BE2C (cell line): ENCODE measurements around the gene EPO. TPM values are rescaled to one million over a fixed set of nuclear protein-coding genes. Genes with fewer than 3 reads are reported as not detected.

ENCODE experiments used
- DNase-seq: peaks from one replicate; pipeline ENCODE4 v3.0.0-alpha.2; 2020
- H3K27me3 ChIP-seq: fragments of 250-450 bp; sonication (Bioruptor Pico); 2 replicates; pipeline ENCODE4 v1.5.1; 2020; ENCODE audit warnings: mild to moderate bottlenecking
- H3K36me3 ChIP-seq: fragments of 250-450 bp; sonication (Bioruptor Pico); 2 replicates; pipeline ENCODE4 v1.5.1; 2020; ENCODE audit warnings: mild to moderate bottlenecking
- H3K4me1 ChIP-seq: fragments of 250-450 bp; sonication (Bioruptor Pico); 2 replicates; pipeline ENCODE4 v1.5.1; 2020
- H3K4me3 ChIP-seq: 2 replicates; pipeline ENCODE4 v1.5.1; 2011; ENCODE audit warnings: low read depth, low read length
- H3K9me3 ChIP-seq: fragments of 250-450 bp; sonication (Bioruptor Pico); 2 replicates; pipeline ENCODE4 v1.5.1; 2020
- polyA plus RNA-seq: library from polyadenylated mRNA; unstranded; fragments of >200 nt; gene quantifications from one replicate; pipeline ENCODE4 v1.2.1, GENCODE V29; 2012; ENCODE audit warnings: low read depth, missing spikeins; ENCODE audit not compliant: insufficient read length, insufficient read depth
- TF ChIP-seq, protein P1 (sequence below): IDR thresholded peaks from 2 replicates; pipeline ENCODE4 v1.5.1; 2012; ENCODE audit warnings: mild to moderate bottlenecking, low read depth, low read length

Gene EPO
- not detected for polyA plus RNA-seq

DNA sequence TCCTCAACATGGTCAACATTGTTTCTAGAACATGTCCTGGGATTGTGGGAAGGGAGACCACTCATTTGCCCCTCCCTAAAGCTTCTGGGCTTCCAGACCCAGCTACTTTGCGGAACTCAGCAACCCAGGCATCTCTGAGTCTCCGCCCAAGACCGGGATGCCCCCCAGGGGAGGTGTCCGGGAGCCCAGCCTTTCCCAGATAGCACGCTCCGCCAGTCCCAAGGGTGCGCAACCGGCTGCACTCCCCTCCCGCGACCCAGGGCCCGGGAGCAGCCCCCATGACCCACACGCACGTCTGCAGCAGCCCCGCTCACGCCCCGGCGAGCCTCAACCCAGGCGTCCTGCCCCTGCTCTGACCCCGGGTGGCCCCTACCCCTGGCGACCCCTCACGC lies at the start of gene EPO:
Gene EPO, plus strand, starts transcription at position 190 of the 392 bp plus-strand sequence. CDS start 513 bp downstream, outside the sequence.
- no peak for DNase-seq
- H3K9me3 ChIP-seq: no peaks in the 10 kb centered on the region
- H3K27me3 ChIP-seq: peaks cover 57% of the 10 kb centered on the region
- H3K4me3 ChIP-seq: no peak within 1 kb of the TSS
- no peaks in the 10 kb centered on the region for H3K36me3 ChIP-seq
- TF ChIP-seq, protein P1, sequence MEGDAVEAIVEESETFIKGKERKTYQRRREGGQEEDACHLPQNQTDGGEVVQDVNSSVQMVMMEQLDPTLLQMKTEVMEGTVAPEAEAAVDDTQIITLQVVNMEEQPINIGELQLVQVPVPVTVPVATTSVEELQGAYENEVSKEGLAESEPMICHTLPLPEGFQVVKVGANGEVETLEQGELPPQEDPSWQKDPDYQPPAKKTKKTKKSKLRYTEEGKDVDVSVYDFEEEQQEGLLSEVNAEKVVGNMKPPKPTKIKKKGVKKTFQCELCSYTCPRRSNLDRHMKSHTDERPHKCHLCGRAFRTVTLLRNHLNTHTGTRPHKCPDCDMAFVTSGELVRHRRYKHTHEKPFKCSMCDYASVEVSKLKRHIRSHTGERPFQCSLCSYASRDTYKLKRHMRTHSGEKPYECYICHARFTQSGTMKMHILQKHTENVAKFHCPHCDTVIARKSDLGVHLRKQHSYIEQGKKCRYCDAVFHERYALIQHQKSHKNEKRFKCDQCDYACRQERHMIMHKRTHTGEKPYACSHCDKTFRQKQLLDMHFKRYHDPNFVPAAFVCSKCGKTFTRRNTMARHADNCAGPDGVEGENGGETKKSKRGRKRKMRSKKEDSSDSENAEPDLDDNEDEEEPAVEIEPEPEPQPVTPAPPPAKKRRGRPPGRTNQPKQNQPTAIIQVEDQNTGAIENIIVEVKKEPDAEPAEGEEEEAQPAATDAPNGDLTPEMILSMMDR: no peak
- H3K4me1 ChIP-seq: no peaks in the 10 kb centered on the region

- Histone ChIP-seq H3K27me3 (no peaks in the 10 kb centered on the region), H3K4me3 (no peak overlapping the region), H3K36me3 (peaks cover 2% of the 10 kb centered on the region), H3K9me3 (no peaks in the 10 kb centered on the region), H3K4me1 (no peaks in the 10 kb centered on the region)
- no peak for DNase-seq
- TF ChIP-seq, protein P1: no peak
Observed at GRCh38 chr7:100671353-100672327, 48.6 kb upstream of the EPO start.

DNA sequence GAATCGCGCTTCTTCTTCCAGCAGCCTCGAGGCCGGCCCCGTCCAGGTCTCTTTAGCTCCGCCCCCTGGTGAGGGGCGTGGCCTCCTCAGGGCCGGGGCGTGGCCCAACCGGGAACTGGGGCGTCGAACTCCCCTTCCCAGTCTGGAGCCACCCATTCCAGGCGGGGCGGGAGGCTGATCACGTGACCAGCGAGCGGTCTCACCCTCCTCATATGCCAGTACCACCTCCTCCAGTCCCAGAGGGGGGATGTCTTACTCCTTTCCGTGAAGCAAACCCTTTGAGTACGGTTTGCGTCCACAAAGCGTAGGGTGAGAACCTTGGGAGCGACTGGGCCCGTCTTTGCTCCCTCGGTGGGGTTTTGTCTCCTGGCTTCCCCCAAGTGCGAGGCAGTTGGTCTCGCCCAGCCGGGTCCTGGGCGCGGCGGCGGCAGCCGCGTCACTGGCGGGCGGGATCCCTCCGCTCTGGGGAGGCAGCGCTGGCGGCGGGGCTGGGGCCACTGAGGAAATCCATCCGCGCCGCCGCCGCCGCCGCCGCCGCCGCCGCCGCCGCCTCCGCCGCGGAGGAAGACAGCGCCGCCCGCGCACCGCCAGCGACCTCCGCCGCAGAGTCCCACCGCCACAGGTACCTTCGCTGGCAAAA lies 46.8 kb upstream of the EPO start, which contains the start of gene GNB2:
Gene GNB2, plus strand, starts transcription at position 439 of the 640 bp plus-strand sequence. CDS start 2,526 bp downstream, outside the sequence.
- TF ChIP-seq, protein P1: no peak

GRCh38 chr7:100673942-100674410 lies 46.3 kb upstream of the EPO start:
- Histone ChIP-seq H3K4me3 (peak overlapping the region; percentile 92), H3K27me3 (no peaks in the 10 kb centered on the region), H3K4me1 (peaks cover 15% of the 10 kb centered on the region), H3K36me3 (peaks cover 24% of the 10 kb centered on the region), H3K9me3 (no peaks in the 10 kb centered on the region)
- DNase-seq: no peak
- TF ChIP-seq, protein P1: no peak

More for the DNA sequence above, 46.8 kb upstream of the EPO start, which contains the start of gene GNB2:
- peaks cover 20% of the 10 kb centered on the region for H3K36me3 ChIP-seq
- H3K27me3 ChIP-seq: no peaks in the 10 kb centered on the region
- no peaks in the 10 kb centered on the region for H3K9me3 ChIP-seq
- H3K4me3 ChIP-seq: peak within 1 kb of the TSS; percentile 92
- peak; percentile 99 for DNase-seq
- peaks cover 9% of the 10 kb centered on the region for H3K4me1 ChIP-seq

DNA sequence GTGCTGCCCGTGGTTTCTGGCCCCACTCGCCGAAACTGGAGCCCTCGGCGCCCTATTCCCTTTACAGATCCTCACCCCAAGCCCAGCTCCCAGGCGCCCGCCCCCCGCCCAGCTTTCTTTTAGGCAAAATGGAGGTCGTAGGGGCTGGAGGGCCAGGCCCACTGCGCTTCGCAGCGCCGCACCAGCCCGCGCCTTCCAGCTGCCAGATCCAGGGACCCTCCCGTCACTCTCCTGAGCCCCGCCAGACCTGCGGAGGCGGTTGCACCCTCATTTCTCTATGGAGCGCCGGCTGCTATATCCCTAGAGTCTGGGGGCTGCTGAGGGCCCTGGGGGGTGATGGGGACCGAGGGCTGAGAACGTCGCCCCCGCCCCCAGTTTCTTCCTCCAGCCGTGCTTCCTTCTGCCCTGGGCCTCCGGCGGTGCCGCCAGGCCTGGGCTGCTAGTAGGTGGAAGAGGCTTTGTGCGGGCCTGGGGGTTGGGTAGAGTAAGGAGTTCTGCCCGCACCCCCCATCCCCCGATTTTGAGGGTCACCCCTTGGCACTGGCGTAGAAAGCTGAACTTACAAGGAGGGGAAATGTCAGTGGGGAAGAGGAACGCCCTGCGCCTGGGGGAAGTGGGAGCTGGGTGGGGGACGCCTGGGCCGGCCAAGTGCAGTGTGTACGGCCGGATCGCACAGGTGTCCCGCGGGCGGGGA lies 45.7 kb upstream of the EPO start:
- no peaks in the 10 kb centered on the region for H3K9me3 ChIP-seq
- H3K27me3 ChIP-seq: no peaks in the 10 kb centered on the region
- DNase-seq: no peak
- H3K36me3 ChIP-seq: peaks cover 28% of the 10 kb centered on the region
- H3K4me3 ChIP-seq: peak overlapping the region; percentile 92
- peaks cover 20% of the 10 kb centered on the region for H3K4me1 ChIP-seq
- TF ChIP-seq, protein P1: no peak
